Osteoblast (primary cell): ENCODE results near the gene LRMDA. TPM values are rescaled to one million over a fixed set of nuclear protein-coding genes. Genes with fewer than 3 reads are reported as not detected.

Experiments used
- DNase-seq: peaks from one replicate; pipeline ENCODE4 v3.0.0; 2011; ENCODE audit warnings: low spot score, mixed read lengths; ENCODE audit not compliant: insufficient read length; ENCODE audit errors: missing footprints
- H2AFZ ChIP-seq: 2 replicates; pipeline ENCODE4 v1.6.0; 2011; ENCODE audit warnings: mild to moderate bottlenecking, low read length
- H3K27ac ChIP-seq: 2 replicates; pipeline ENCODE4 v1.5.1; 2011; ENCODE audit warnings: mild to moderate bottlenecking, low read depth, low read length, moderate library complexity
- H3K27me3 ChIP-seq: 2 replicates; pipeline ENCODE4 v1.6.0; 2012; ENCODE audit warnings: mild to moderate bottlenecking, control low read depth, inconsistent platforms, low read length, moderate library complexity; ENCODE audit not compliant: insufficient read depth
- H3K36me3 ChIP-seq: 2 replicates; pipeline ENCODE4 v1.5.1; 2011; ENCODE audit warnings: mild to moderate bottlenecking, low read length, control low read depth, moderate library complexity; ENCODE audit not compliant: insufficient read depth
- H3K4me1 ChIP-seq: 2 replicates; pipeline ENCODE4 v1.5.1; 2011; ENCODE audit warnings: mild to moderate bottlenecking, low read length, control low read depth, moderate library complexity; ENCODE audit not compliant: insufficient read depth
- H3K4me2 ChIP-seq: 2 replicates; pipeline ENCODE4 v1.6.0; 2011; ENCODE audit warnings: mild to moderate bottlenecking, low read length; ENCODE audit not compliant: insufficient read depth
- H3K4me3 ChIP-seq: fragments of 200-600 bp; sonication (generic); 3 replicates; pipeline ENCODE4 v1.5.1; 2012; ENCODE audit warnings: mild to moderate bottlenecking, low read length, inconsistent platforms; ENCODE audit not compliant: insufficient read depth
- H3K79me2 ChIP-seq: 2 replicates; pipeline ENCODE4 v1.6.0; 2012; ENCODE audit warnings: mild to moderate bottlenecking, low read length, control low read depth, inconsistent platforms; ENCODE audit not compliant: insufficient read depth
- H3K9me3 ChIP-seq: 2 replicates; pipeline ENCODE4 v1.5.1; 2011; ENCODE audit warnings: low read depth, low read length, control low read depth
- H4K20me1 ChIP-seq: 2 replicates; pipeline ENCODE4 v1.6.0; 2012; ENCODE audit warnings: mild to moderate bottlenecking, low read length, control low read depth; ENCODE audit not compliant: insufficient read depth
- total RNA-seq: library from RNA; depleted of rRNA; stranded (reverse); fragments of >200 nt; gene quantifications from 2 replicates; pipeline ENCODE4 v1.2.3, GENCODE V29; 2012
- TF ChIP-seq, protein P1 (sequence below): IDR thresholded peaks from 2 replicates; pipeline ENCODE4 v1.5.1; 2011; ENCODE audit warnings: mild to moderate bottlenecking, low read depth, low read length, moderate library complexity; ENCODE audit errors: extremely low read depth

Gene LRMDA
- total RNA-seq, 1 donor: 18.5 TPM

GRCh38 chr10:75553550-75553949, 122.1 kb downstream of the LRMDA start:
- no peak overlapping the region for H2AFZ ChIP-seq
- peaks cover under 1% of the 10 kb centered on the region for H3K4me1 ChIP-seq
- H3K27me3 ChIP-seq: no peaks in the 10 kb centered on the region
- TF ChIP-seq, protein P1, sequence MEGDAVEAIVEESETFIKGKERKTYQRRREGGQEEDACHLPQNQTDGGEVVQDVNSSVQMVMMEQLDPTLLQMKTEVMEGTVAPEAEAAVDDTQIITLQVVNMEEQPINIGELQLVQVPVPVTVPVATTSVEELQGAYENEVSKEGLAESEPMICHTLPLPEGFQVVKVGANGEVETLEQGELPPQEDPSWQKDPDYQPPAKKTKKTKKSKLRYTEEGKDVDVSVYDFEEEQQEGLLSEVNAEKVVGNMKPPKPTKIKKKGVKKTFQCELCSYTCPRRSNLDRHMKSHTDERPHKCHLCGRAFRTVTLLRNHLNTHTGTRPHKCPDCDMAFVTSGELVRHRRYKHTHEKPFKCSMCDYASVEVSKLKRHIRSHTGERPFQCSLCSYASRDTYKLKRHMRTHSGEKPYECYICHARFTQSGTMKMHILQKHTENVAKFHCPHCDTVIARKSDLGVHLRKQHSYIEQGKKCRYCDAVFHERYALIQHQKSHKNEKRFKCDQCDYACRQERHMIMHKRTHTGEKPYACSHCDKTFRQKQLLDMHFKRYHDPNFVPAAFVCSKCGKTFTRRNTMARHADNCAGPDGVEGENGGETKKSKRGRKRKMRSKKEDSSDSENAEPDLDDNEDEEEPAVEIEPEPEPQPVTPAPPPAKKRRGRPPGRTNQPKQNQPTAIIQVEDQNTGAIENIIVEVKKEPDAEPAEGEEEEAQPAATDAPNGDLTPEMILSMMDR: no peak
- no peak for DNase-seq
- no peak overlapping the region for H3K4me3 ChIP-seq
- H3K36me3 ChIP-seq: no peaks in the 10 kb centered on the region
- H3K79me2 ChIP-seq: no peaks in the 10 kb centered on the region
- H3K27ac ChIP-seq: no peak overlapping the region
- H3K4me2 ChIP-seq: no peak overlapping the region
- no peaks in the 10 kb centered on the region for H3K9me3 ChIP-seq
- H4K20me1 ChIP-seq: no peaks in the 10 kb centered on the region

- H3K27ac ChIP-seq: no peak overlapping the region
- H3K4me2 ChIP-seq: no peak overlapping the region
- no peaks in the 10 kb centered on the region for H3K4me1 ChIP-seq
- DNase-seq: no peak
- no peaks in the 10 kb centered on the region for H3K27me3 ChIP-seq
- no peaks in the 10 kb centered on the region for H4K20me1 ChIP-seq
- no peaks in the 10 kb centered on the region for H3K9me3 ChIP-seq
- no peak overlapping the region for H2AFZ ChIP-seq
- no peak overlapping the region for H3K4me3 ChIP-seq
- H3K36me3 ChIP-seq: no peaks in the 10 kb centered on the region
- TF ChIP-seq, protein P1: no peak
- H3K79me2 ChIP-seq: no peaks in the 10 kb centered on the region
These were observed 123.9 kb downstream of the LRMDA start for GRCh38 chr10:75555323-75555722.

DNA sequence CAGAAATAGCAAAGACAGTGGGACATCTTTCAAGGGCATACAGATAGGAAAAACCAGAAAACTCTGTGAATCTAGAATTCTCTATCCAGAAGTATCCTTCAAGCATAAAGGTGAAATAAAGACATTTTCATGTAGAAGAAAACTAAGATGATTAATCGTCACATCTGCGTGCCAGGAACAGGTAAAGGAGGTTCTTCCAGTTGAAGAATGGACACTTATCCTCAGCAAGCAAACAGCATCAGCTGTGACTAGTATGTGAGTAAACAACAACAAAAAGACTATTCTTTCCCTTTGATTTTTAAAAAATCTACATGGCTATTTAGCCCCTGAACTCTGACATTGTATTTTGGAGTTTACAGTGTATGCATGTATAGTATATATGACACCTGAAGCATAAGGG, 124.9 kb downstream of the LRMDA start:
- H4K20me1 ChIP-seq: no peaks in the 10 kb centered on the region
- H3K4me2 ChIP-seq: no peak overlapping the region
- H2AFZ ChIP-seq: no peak overlapping the region
- no peaks in the 10 kb centered on the region for H3K9me3 ChIP-seq
- DNase-seq: no peak
- H3K4me3 ChIP-seq: no peak overlapping the region
- no peak overlapping the region for H3K27ac ChIP-seq
- no peaks in the 10 kb centered on the region for H3K4me1 ChIP-seq
- no peaks in the 10 kb centered on the region for H3K79me2 ChIP-seq
- no peaks in the 10 kb centered on the region for H3K36me3 ChIP-seq
- TF ChIP-seq, protein P1: no peak
- H3K27me3 ChIP-seq: no peaks in the 10 kb centered on the region

GRCh38 chr10:75565286-75566251, 134.1 kb downstream of the LRMDA start:
- no peak for DNase-seq
- Histone ChIP-seq H3K36me3 (no peaks in the 10 kb centered on the region), H3K27me3 (no peaks in the 10 kb centered on the region), H3K4me3 (no peak overlapping the region), H3K79me2 (no peaks in the 10 kb centered on the region), H2AFZ (no peak overlapping the region), H3K27ac (no peak overlapping the region), H4K20me1 (peaks cover 2% of the 10 kb centered on the region), H3K9me3 (no peaks in the 10 kb centered on the region), H3K4me2 (no peak overlapping the region), H3K4me1 (no peaks in the 10 kb centered on the region)
- TF ChIP-seq, protein P1: no peak
